Liver (tissue), 9 donors: ENCODE measurements around the gene CEP63. TPM values are rescaled to one million over a fixed set of nuclear protein-coding genes. Genes with fewer than 3 reads are reported as not detected.
"Not testable (repeated sequence)": the region's sequence is repeated elsewhere in the genome, so short reads cannot be mapped to it uniquely, and the experiment has no call there.

ENCODE experiments used
- DNase-seq: peaks from one replicate; pipeline ENCODE4 v3.0.0-alpha.2; 2017; ENCODE audit warnings: low spot score
- H3K27ac ChIP-seq, 2 donors: one replicate each; pipeline ENCODE4 v1.7.0; 2013; ENCODE audit warnings: inconsistent platforms in 2 of 2, low read length in 2 of 2, control low read depth in 1 of 2, low read depth in 1 of 2, mild to moderate bottlenecking in 1 of 2
- H3K27me3 ChIP-seq, 4 donors: one replicate each; pipeline versions ENCODE4 v1.6.1 to v1.7.0; 2013; ENCODE audit warnings: low read length in 3 of 4, inconsistent platforms in 1 of 4, mild to moderate bottlenecking in 1 of 4, moderate library complexity in 1 of 4; ENCODE audit not compliant: control insufficient read depth in 4 of 4, insufficient read depth in 4 of 4
- H3K36me3 ChIP-seq, 4 donors: one replicate each; pipeline versions ENCODE4 v1.6.1 to v1.7.0; 2013; ENCODE audit warnings: low read length in 3 of 4, mild to moderate bottlenecking in 3 of 4, low read depth in 1 of 4, moderate library complexity in 1 of 4; ENCODE audit not compliant: control insufficient read depth in 4 of 4, insufficient read depth in 3 of 4
- H3K4me1 ChIP-seq, 4 donors: one replicate each; pipeline versions ENCODE4 v1.6.1 to v1.7.0; 2013; ENCODE audit warnings: low read length in 3 of 4, mild to moderate bottlenecking in 3 of 4, moderate library complexity in 1 of 4; ENCODE audit not compliant: control insufficient read depth in 4 of 4, insufficient read depth in 4 of 4
- H3K4me3 ChIP-seq, 3 donors: one replicate each; pipeline versions ENCODE4 v1.6.1 to v1.7.0; 2013; ENCODE audit warnings: low read length in 3 of 3, control low read depth in 1 of 3, low read depth in 1 of 3, mild to moderate bottlenecking in 1 of 3
- H3K9ac ChIP-seq, 2 donors: one replicate each; pipeline ENCODE4 v1.7.0; 2013; ENCODE audit warnings: low read length in 2 of 2, mild to moderate bottlenecking in 2 of 2, moderate library complexity in 2 of 2, control low read depth in 1 of 2, low read depth in 1 of 2
- H3K9me3 ChIP-seq, 4 donors: one replicate each; pipeline versions ENCODE4 v1.6.1 to v1.7.0; 2013; ENCODE audit warnings: low read length in 3 of 4; ENCODE audit not compliant: control insufficient read depth in 4 of 4
- CTCF ChIP-seq: fragments of 150-350 bp; IDR thresholded peaks from 2 replicates; pipeline ENCODE4 v1.5.1; 2017; ENCODE audit warnings: improper control_type of control experiment, low read depth, low read length; ENCODE audit not compliant: missing input control
- EGR1 ChIP-seq, 2 donors: IDR thresholded peaks; 2 replicates each; pipeline ENCODE4 v1.6.1; 2016 to 2018; ENCODE audit warnings: antibody characterized with exemption in 2 of 2, low read depth in 2 of 2
- FOXA1 ChIP-seq: IDR thresholded peaks from 2 replicates; pipeline ENCODE4 v1.6.1; 2016; ENCODE audit warnings: antibody characterized with exemption
- FOXA2 ChIP-seq: IDR thresholded peaks from 2 replicates; pipeline ENCODE4 v1.6.1; 2016; ENCODE audit warnings: antibody characterized with exemption
- GABPA ChIP-seq, 2 donors: IDR thresholded peaks in 1 of 2; conservative IDR thresholded peaks in 1 of 2; 2 replicates each; pipeline ENCODE4 v1.6.1; 2016; ENCODE audit warnings: antibody characterized with exemption in 2 of 2, mild to moderate bottlenecking in 1 of 2, moderate library complexity in 1 of 2
- HNF4A ChIP-seq, 2 donors: conservative IDR thresholded peaks; 2 replicates each; pipeline ENCODE4 v1.6.1; 2016; ENCODE audit warnings: antibody characterized with exemption in 2 of 2, mild to moderate bottlenecking in 2 of 2
- JUND ChIP-seq, 2 donors: IDR thresholded peaks; 2 replicates each; pipeline ENCODE4 v1.6.1; 2016; ENCODE audit warnings: antibody characterized with exemption in 2 of 2
- NR2F2 ChIP-seq: IDR thresholded peaks from 2 replicates; pipeline ENCODE4 v1.6.1; 2016; ENCODE audit warnings: antibody characterized with exemption
- RAD21 ChIP-seq, 2 donors: IDR thresholded peaks; 2 replicates each; pipeline ENCODE4 v1.6.1; 2016; ENCODE audit warnings: antibody characterized with exemption in 2 of 2, mild to moderate bottlenecking in 2 of 2
- RXRA ChIP-seq, 2 donors: IDR thresholded peaks; 2 replicates each; pipeline ENCODE4 v1.6.1; 2017 to 2018; ENCODE audit warnings: antibody characterized with exemption in 2 of 2, mild to moderate bottlenecking in 1 of 2
- SP1 ChIP-seq: IDR thresholded peaks from 2 replicates; pipeline ENCODE4 v1.6.1; 2018; ENCODE audit warnings: antibody characterized with exemption, mild to moderate bottlenecking
- TAF1 ChIP-seq: conservative IDR thresholded peaks from 2 replicates; pipeline ENCODE4 v1.6.1; 2016; ENCODE audit warnings: antibody characterized with exemption, mild to moderate bottlenecking
- YY1 ChIP-seq: IDR thresholded peaks from 2 replicates; pipeline ENCODE4 v1.6.1; 2016; ENCODE audit warnings: antibody characterized with exemption, mild to moderate bottlenecking
- ZBTB33 ChIP-seq: IDR thresholded peaks from 2 replicates; pipeline ENCODE4 v1.6.1; 2016; ENCODE audit warnings: antibody characterized with exemption
- WGBS: extraction: QIAGEN DNeasy Blood & Tissue Kit; methylation state at CpG from one replicate; pipeline ENCODE4 v1.1.7; 2013; 5-methylcytosine and 5-hydroxymethylcytosine counted together
- polyA plus RNA-seq, 2 donors: library from polyadenylated mRNA; stranded (reverse) in 1 of 2; unstranded in 1 of 2; fragments of 200-250 nt in 1 of 2; fragments of >200 nt in 1 of 2; fragmentation: Nextera tagmentation in 1 of 2; extraction: Ambion mirVana in 1 of 2; gene quantifications; one replicate each; pipeline versions ENCODE4 v1.2.1 to v1.2.3, GENCODE V29; 2013 to 2015
- total RNA-seq, 2 donors: library from RNA; depleted of rRNA; stranded (reverse); fragments of >200 nt; gene quantifications; one replicate each; pipeline ENCODE4 v1.2.3, GENCODE V29; 2014
- TF ChIP-seq, protein P1 (sequence below): IDR thresholded peaks from 2 replicates; pipeline ENCODE4 v1.6.1; 2016; ENCODE audit warnings: antibody characterized with exemption
- TF ChIP-seq, protein P2 (sequence below): IDR thresholded peaks from 2 replicates; pipeline ENCODE4 v1.6.1; 2016; ENCODE audit warnings: antibody characterized with exemption
- donor health status: healthy.
- donor health status: healthy.
- donor health status: healthy.
- donor health status: healthy.
- donor health status: healthy.

CEP63 gene
- total and polyA plus RNA-seq, 4 donors, result 8.1 to 16.1 (median 12.7) TPM

GRCh38 chr3:134568790-134569189 lies 82.9 kb downstream of the CEP63 start:
- H3K9me3 ChIP-seq, result no peaks in the 10 kb centered on the region
- no peak for DNase-seq
- H3K27ac ChIP-seq, result no peak overlapping the region
- no peak for TF ChIP-seq EGR1 (IDR thresholded peaks at IDR 0.05; ENCODE audit: low read depth in 2 of 2)
- no peak for TF ChIP-seq FOXA2
- TF ChIP-seq JUND (IDR thresholded peaks at IDR 0.05), result no peak
- no peak for TF ChIP-seq FOXA1
- TF ChIP-seq HNF4A (conservative IDR thresholded peaks at IDR 0.05), result no peak
- no peak for TF ChIP-seq NR2F2
- TF ChIP-seq YY1, result no peak
- no peak for TF ChIP-seq GABPA (IDR thresholded peaks at IDR 0.05 in 1 of 2, conservative IDR thresholded peaks at IDR 0.05 in 1 of 2)
- TF ChIP-seq RAD21 (IDR thresholded peaks at IDR 0.05), result no peak
- TF ChIP-seq CTCF, result no peak
- TF ChIP-seq, protein P1, sequence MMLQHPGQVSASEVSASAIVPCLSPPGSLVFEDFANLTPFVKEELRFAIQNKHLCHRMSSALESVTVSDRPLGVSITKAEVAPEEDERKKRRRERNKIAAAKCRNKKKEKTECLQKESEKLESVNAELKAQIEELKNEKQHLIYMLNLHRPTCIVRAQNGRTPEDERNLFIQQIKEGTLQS, result no peak
- no peak for TF ChIP-seq TAF1
- TF ChIP-seq RXRA (IDR thresholded peaks at IDR 0.05), result no peak
- TF ChIP-seq, protein P2, sequence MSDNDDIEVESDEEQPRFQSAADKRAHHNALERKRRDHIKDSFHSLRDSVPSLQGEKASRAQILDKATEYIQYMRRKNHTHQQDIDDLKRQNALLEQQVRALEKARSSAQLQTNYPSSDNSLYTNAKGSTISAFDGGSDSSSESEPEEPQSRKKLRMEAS, result no peak
- TF ChIP-seq ZBTB33, result no peak
- TF ChIP-seq SP1, result no peak
- WGBS, result 80% methylated on average over 6 of the region's 6 CpGs
- no peak overlapping the region for H3K9ac ChIP-seq
- no peak overlapping the region for H3K4me3 ChIP-seq
- H3K36me3 ChIP-seq, result no peaks in the 10 kb centered on the region
- H3K4me1 ChIP-seq, result no peaks in the 10 kb centered on the region
- H3K27me3 ChIP-seq, result no peaks in the 10 kb centered on the region

DNA sequence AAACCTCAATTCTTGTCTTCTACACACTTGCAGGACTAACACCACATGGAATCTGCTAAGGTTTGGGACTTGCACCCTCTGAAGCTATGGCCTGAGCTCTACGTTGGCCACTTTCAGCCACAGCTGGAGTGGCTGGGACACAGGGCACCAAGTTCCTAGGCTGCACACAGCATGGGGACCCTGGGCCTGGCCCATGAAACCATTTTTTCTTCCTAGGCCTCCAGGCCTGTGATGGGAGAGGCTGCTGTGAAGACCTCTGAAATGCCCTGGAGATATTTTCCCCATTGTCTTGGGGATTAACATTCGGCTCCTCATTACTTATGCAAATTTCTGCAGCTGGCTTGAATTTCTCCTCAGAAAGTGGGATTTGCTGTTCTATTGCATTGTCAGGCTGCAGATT lies 84.0 kb downstream of the CEP63 start:
- not testable (repeated sequence) for H3K27ac ChIP-seq, DNase-seq, H3K9ac ChIP-seq, H3K9me3 ChIP-seq, H3K4me1 ChIP-seq, H3K36me3 ChIP-seq, H3K27me3 ChIP-seq, H3K4me3 ChIP-seq
- WGBS, result 92% methylated on average over 2 of the region's 2 CpGs

GRCh38 chr3:134576426-134576825 lies 90.6 kb downstream of the CEP63 start:
- Histone ChIP-seq H3K4me1 (no peaks in the 10 kb centered on the region), H3K4me3 (no peak overlapping the region), H3K27me3 (no peaks in the 10 kb centered on the region), H3K9ac (no peak overlapping the region), H3K9me3 (no peaks in the 10 kb centered on the region), H3K36me3 (no peaks in the 10 kb centered on the region), H3K27ac (no peak overlapping the region)
- TF ChIP-seq HNF4A (conservative IDR thresholded peaks at IDR 0.05) (no peak), ZBTB33 (no peak), TAF1 (no peak), FOXA2 (no peak)
- DNase-seq, result no peak
- WGBS, result 81% methylated on average over 6 of the region's 6 CpGs
